SU-DHL-6 (cell line): ENCODE measurements around the gene SPATA2.

Experiments
- EZH2phosphoT487 ChIP-seq: fragments of 200-600 bp; sonication (generic), shearing (Covaris generic); conservative IDR thresholded peaks from 2 replicates; pipeline ENCODE4 v1.6.1; 2018; ENCODE audit warnings: mild to moderate bottlenecking, antibody characterized with exemption, low read length, moderate library complexity, mixed read lengths
- TF ChIP-seq, protein P1 (sequence below): fragments of 200-600 bp; sonication (generic); IDR thresholded peaks from one replicate; pipeline ENCODE4 v1.5.1; 2017; ENCODE audit warnings: antibody characterized with exemption, mild to moderate bottlenecking, low read length, moderate library complexity; ENCODE audit not compliant: insufficient read depth, poor library complexity, severe bottlenecking

DNA sequence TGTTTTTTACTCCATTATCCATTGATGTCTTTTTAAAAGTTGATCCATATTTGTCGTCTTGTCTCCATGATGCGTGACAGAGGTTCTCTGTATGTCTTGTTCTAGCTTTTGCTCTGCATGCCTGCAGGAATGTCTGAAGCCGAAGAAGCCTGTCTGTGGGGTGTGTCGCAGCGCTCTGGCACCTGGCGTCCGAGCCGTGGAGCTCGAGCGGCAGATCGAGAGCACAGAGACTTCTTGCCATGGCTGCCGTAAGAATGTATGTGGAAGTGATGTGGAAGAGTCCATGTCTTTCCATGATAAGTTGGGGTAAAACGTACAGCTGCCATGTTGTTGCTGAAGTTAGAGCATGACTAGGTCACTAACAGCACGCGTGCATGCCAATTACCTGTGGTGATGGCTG is 26.1 kb upstream of the SPATA2 start:
- TF ChIP-seq, protein P1, sequence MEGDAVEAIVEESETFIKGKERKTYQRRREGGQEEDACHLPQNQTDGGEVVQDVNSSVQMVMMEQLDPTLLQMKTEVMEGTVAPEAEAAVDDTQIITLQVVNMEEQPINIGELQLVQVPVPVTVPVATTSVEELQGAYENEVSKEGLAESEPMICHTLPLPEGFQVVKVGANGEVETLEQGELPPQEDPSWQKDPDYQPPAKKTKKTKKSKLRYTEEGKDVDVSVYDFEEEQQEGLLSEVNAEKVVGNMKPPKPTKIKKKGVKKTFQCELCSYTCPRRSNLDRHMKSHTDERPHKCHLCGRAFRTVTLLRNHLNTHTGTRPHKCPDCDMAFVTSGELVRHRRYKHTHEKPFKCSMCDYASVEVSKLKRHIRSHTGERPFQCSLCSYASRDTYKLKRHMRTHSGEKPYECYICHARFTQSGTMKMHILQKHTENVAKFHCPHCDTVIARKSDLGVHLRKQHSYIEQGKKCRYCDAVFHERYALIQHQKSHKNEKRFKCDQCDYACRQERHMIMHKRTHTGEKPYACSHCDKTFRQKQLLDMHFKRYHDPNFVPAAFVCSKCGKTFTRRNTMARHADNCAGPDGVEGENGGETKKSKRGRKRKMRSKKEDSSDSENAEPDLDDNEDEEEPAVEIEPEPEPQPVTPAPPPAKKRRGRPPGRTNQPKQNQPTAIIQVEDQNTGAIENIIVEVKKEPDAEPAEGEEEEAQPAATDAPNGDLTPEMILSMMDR, result no peak
- no peak for TF ChIP-seq EZH2phosphoT487
